NB4 (cell line): ENCODE measurements around the gene BRD4.

Experiments
- DNase-seq: peaks from one replicate; pipeline ENCODE4 v3.0.0; 2010; ENCODE audit warnings: low read depth
- H3K4me3 ChIP-seq: one replicate; pipeline ENCODE4 v1.5.1; 2011; ENCODE audit warnings: mild to moderate bottlenecking, low read depth, low read length, moderate library complexity
- MAX ChIP-seq: IDR thresholded peaks from 2 replicates; pipeline ENCODE4 v1.6.1; 2011; ENCODE audit warnings: low read depth, low read length
- MYC ChIP-seq: IDR thresholded peaks from 2 replicates; pipeline ENCODE4 v1.6.1; 2011; ENCODE audit warnings: low read depth, low read length
- POLR2A ChIP-seq: IDR thresholded peaks from 2 replicates; pipeline ENCODE4 v1.6.1; 2011; ENCODE audit warnings: mild to moderate bottlenecking; ENCODE audit not compliant: insufficient read length; ENCODE audit errors: extremely low read depth
- TF ChIP-seq, protein P1 (sequence below): IDR thresholded peaks from one replicate; pipeline ENCODE4 v1.5.1; 2012; ENCODE audit warnings: low read depth, low read length

The BRD4 gene

GRCh38 chr19:15194938-15195337, 137.4 kb downstream of the BRD4 start:
- no peak overlapping the region for H3K4me3 ChIP-seq
- no peak for DNase-seq
- TF ChIP-seq, protein P1, sequence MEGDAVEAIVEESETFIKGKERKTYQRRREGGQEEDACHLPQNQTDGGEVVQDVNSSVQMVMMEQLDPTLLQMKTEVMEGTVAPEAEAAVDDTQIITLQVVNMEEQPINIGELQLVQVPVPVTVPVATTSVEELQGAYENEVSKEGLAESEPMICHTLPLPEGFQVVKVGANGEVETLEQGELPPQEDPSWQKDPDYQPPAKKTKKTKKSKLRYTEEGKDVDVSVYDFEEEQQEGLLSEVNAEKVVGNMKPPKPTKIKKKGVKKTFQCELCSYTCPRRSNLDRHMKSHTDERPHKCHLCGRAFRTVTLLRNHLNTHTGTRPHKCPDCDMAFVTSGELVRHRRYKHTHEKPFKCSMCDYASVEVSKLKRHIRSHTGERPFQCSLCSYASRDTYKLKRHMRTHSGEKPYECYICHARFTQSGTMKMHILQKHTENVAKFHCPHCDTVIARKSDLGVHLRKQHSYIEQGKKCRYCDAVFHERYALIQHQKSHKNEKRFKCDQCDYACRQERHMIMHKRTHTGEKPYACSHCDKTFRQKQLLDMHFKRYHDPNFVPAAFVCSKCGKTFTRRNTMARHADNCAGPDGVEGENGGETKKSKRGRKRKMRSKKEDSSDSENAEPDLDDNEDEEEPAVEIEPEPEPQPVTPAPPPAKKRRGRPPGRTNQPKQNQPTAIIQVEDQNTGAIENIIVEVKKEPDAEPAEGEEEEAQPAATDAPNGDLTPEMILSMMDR = no peak
- TF ChIP-seq MAX (no peak), POLR2A (no peak), MYC (no peak)

DNA sequence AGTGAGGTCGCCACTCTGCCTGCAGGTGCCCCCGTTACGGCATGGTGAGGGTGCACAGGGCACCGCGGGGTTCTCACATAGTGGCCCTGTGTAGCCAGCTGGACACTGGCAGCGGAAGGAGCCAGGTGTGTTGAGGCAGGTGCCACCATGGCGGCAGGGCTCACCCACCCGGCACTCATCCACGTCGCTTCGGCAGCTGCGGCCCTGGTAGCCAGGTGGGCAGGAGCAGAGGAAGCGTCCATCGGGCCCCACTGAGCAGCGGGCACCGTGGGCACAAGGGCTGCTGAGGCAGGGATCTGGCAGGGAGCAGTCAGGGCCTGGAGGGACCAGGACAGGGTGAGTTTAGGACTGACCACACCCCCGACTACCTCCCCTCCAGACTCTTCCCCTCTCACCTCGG, 140.4 kb downstream of the BRD4 start:
- no peak overlapping the region for H3K4me3 ChIP-seq
- TF ChIP-seq POLR2A = no peak
- DNase-seq = no peak

GRCh38 chr19:15191514-15191913, 140.8 kb downstream of the BRD4 start:
- TF ChIP-seq, protein P1 = no peak
- TF ChIP-seq MYC (no peak), POLR2A (no peak), MAX (no peak)
- no peak for DNase-seq
- no peak overlapping the region for H3K4me3 ChIP-seq

- H3K4me3 ChIP-seq = no peak overlapping the region
- DNase-seq = no peak
- TF ChIP-seq MYC (no peak), MAX (no peak), POLR2A (no peak)
- TF ChIP-seq, protein P1 = no peak
These were observed 143.5 kb downstream of the BRD4 start for GRCh38 chr19:15188851-15189250.

DNA sequence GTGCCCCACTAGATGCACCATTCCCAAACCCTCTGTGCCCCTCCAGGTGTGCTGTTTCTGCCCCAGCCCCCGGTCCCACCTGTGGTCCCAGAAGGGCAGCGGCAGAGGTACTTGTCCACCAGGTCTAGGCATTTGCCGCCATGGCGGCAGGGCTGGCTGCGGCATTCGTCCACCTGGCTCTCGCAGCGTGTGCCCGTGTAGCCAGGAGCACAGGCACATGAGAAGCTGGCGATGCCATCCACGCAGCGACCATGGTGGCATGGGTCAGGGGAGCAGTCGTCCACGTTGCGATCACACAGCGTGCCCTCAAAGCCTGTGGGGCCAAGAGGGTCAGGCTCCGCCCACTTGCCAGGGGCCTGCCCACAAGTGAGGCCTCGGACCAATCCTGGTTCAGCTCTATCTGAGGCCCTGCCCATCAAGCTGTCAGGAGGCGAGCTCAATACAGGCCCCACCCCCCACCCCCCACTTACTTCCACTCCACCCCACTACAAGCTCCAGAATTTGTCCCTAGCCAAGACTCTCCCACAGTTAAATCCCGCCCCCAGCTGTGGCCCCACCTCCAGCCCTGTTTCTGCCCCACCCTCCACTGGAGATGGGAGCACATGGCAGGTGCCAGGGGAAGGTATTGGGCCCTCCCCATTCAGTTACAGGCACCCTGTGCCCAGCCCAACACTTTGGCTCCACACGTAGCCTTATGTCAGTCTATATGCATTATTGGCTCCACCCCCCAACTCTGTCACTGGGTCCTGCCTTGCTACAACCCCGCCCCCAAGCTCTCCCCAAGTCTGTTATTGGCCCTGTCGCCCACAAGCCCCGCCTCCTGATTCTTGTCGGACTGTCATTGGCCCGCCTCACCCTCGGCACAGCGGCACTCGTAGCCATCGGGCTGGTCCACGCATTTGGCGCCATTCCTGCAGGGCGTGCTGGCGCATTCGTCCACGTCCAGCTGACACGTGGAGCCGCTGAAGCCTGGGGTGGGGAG, 145.0 kb downstream of the BRD4 start:
- no peak overlapping the region for H3K4me3 ChIP-seq
- TF ChIP-seq MYC (no peak), POLR2A (no peak), MAX (no peak)
- TF ChIP-seq, protein P1 = no peak
- DNase-seq = peak; percentile 30
